Body of pancreas (tissue), 4 donors: Measurements from ENCODE around the gene MCRS1.

ENCODE experiments used
- POLR2A ChIP-seq, 3 donors: fragments of 450-650 bp; IDR thresholded peaks; one replicate each; pipeline ENCODE4 v1.6.1; 2016; ENCODE audit warnings: antibody characterized with exemption in 3 of 3, mild to moderate bottlenecking in 2 of 3
- TF ChIP-seq, protein P1 (sequence below), 7 experiments: fragments of 450-650 bp in 4 of 7; fragments of 200-600 bp in 3 of 7; sonication (generic) in 3 of 7; IDR thresholded peaks; one replicate each; pipeline ENCODE4 v1.5.1; 2016 to 2019; ENCODE audit warnings: antibody characterized with exemption in 7 of 7

GRCh38 chr12:49562233-49562632 lies 5.7 kb downstream of the MCRS1 start:
- TF ChIP-seq, protein P1, sequence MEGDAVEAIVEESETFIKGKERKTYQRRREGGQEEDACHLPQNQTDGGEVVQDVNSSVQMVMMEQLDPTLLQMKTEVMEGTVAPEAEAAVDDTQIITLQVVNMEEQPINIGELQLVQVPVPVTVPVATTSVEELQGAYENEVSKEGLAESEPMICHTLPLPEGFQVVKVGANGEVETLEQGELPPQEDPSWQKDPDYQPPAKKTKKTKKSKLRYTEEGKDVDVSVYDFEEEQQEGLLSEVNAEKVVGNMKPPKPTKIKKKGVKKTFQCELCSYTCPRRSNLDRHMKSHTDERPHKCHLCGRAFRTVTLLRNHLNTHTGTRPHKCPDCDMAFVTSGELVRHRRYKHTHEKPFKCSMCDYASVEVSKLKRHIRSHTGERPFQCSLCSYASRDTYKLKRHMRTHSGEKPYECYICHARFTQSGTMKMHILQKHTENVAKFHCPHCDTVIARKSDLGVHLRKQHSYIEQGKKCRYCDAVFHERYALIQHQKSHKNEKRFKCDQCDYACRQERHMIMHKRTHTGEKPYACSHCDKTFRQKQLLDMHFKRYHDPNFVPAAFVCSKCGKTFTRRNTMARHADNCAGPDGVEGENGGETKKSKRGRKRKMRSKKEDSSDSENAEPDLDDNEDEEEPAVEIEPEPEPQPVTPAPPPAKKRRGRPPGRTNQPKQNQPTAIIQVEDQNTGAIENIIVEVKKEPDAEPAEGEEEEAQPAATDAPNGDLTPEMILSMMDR (IDR thresholded peaks at IDR 0.05) = no peak
- TF ChIP-seq POLR2A (IDR thresholded peaks at IDR 0.05) = no peak
